OCI-LY1 (cell line): ENCODE measurements around the gene WDR41.
"Not testable (repeated sequence)": the region's sequence is repeated elsewhere in the genome, so short reads cannot be mapped to it uniquely, and the experiment has no call there.

Source experiments
- H2AFZ ChIP-seq: fragments of 200-600 bp; sonication (generic), shearing (Covaris generic); 2 replicates; pipeline ENCODE4 v1.6.0; 2014; ENCODE audit warnings: antibody characterized with exemption, mild to moderate bottlenecking, low read length
- H3F3A ChIP-seq: fragments of 200-600 bp; sonication (generic), shearing (Covaris generic); 2 replicates; pipeline ENCODE4 v1.6.0; 2014; ENCODE audit warnings: mild to moderate bottlenecking, antibody characterized with exemption, low read length, moderate library complexity; ENCODE audit not compliant: insufficient read depth
- H3K27ac ChIP-seq: fragments of 200-600 bp; sonication (generic); 2 replicates; pipeline ENCODE4 v1.5.1; 2014; ENCODE audit warnings: low read length, mixed run types, mild to moderate bottlenecking, low read depth; ENCODE audit not compliant: poor library complexity, severe bottlenecking
- H3K27me3 ChIP-seq: fragments of 200-600 bp; sonication (generic); 2 replicates; pipeline ENCODE4 v1.6.0; 2014; ENCODE audit warnings: antibody characterized with exemption, mild to moderate bottlenecking, low read length, moderate library complexity; ENCODE audit not compliant: insufficient read depth
- H3K36me3 ChIP-seq: fragments of 200-600 bp; sonication (generic); 2 replicates; pipeline ENCODE4 v1.6.1; 2014; ENCODE audit warnings: mild to moderate bottlenecking, antibody characterized with exemption, low read length, moderate library complexity, mixed read lengths; ENCODE audit not compliant: insufficient read depth
- H3K4me1 ChIP-seq: fragments of 200-600 bp; sonication (generic); 2 replicates; pipeline ENCODE4 v1.5.1; 2014; ENCODE audit warnings: mild to moderate bottlenecking, low read length, moderate library complexity; ENCODE audit not compliant: insufficient read depth, severe bottlenecking
- H3K4me2 ChIP-seq: fragments of 200-600 bp; sonication (generic), shearing (Covaris generic); 2 replicates; pipeline ENCODE4 v1.6.1; 2014; ENCODE audit warnings: low read length
- H3K4me3 ChIP-seq: fragments of 200-600 bp; sonication (generic); 2 replicates; pipeline ENCODE4 v1.5.1; 2014; ENCODE audit warnings: low read length, low read depth, mild to moderate bottlenecking, mixed read lengths; ENCODE audit not compliant: poor library complexity, severe bottlenecking
- H3K79me2 ChIP-seq: fragments of 200-600 bp; shearing (Covaris generic); 2 replicates; pipeline ENCODE4 v1.6.1; 2016; ENCODE audit warnings: mixed run types, low read length, mixed read lengths; ENCODE audit not compliant: insufficient read depth
- H3K9ac ChIP-seq: fragments of 200-600 bp; sonication (generic), shearing (Covaris generic); 2 replicates; pipeline ENCODE4 v1.6.1; 2014; ENCODE audit warnings: mild to moderate bottlenecking, low read length, mixed read lengths
- H3K9me2 ChIP-seq: fragments of 200-600 bp; sonication (generic), shearing (Covaris generic); 2 replicates; pipeline ENCODE4 v1.6.1; 2014; ENCODE audit warnings: low read depth, mild to moderate bottlenecking, low read length, mixed read lengths
- H3K9me3 ChIP-seq: fragments of 200-600 bp; shearing (Covaris generic); 2 replicates; pipeline ENCODE4 v1.6.1; 2014; ENCODE audit warnings: low read length, mixed read lengths
- H4K20me1 ChIP-seq: fragments of 200-600 bp; sonication (generic), shearing (Covaris generic); 2 replicates; pipeline ENCODE4 v1.6.0; 2016; ENCODE audit warnings: mild to moderate bottlenecking, low read length; ENCODE audit not compliant: insufficient read depth
- CTCF ChIP-seq: fragments of 200-600 bp; sonication (generic), shearing (Covaris generic); IDR thresholded peaks from 2 replicates; pipeline ENCODE4 v1.5.1; 2017; ENCODE audit warnings: mild to moderate bottlenecking, antibody characterized with exemption, low read length, moderate library complexity, mixed read lengths
- EZH2 ChIP-seq: fragments of 200-600 bp; sonication (generic), shearing (Covaris generic); IDR thresholded peaks from 2 replicates; pipeline ENCODE4 v1.8.0; 2017; ENCODE audit warnings: borderline replicate concordance, mixed run types, mild to moderate bottlenecking, antibody characterized with exemption, low read length, moderate library complexity, mixed read lengths

WDR41 gene

GRCh38 chr5:77492653-77493000 lies 511 bp upstream of the WDR41 start:
- Histone ChIP-seq H2AFZ (no peak overlapping the region), H3K79me2 (peaks cover 25% of the 10 kb centered on the region), H3K9ac (peak overlapping the region; percentile 32; the same call in 1 of the 2 replicates), H3K4me2 (peak overlapping the region; percentile 87), H3K9me2 (no peaks in the 10 kb centered on the region), H3K4me1 (peaks cover 21% of the 10 kb centered on the region), H3K9me3 (no peaks in the 10 kb centered on the region), H3K4me3 (peak overlapping the region; percentile 87), H4K20me1 (no peaks in the 10 kb centered on the region), H3K27ac (no peak overlapping the region), H3K36me3 (peaks cover 4% of the 10 kb centered on the region; the same call in 1 of the 2 replicates), H3K27me3 (no peaks in the 10 kb centered on the region), H3F3A (no peaks in the 10 kb centered on the region)
- TF ChIP-seq EZH2 (no peak), CTCF (no peak; the same call in 1 of the 2 replicates)

GRCh38 chr5:77490741-77491344 lies 1.3 kb downstream of the WDR41 start:
- not testable (repeated sequence) for H3K9me2 ChIP-seq, H2AFZ ChIP-seq, H3K9me3 ChIP-seq, H4K20me1 ChIP-seq, H3K27me3 ChIP-seq, H3F3A ChIP-seq
- Histone ChIP-seq H3K9ac (peak overlapping the region; percentile 86), H3K4me1 (peaks cover 21% of the 10 kb centered on the region), H3K79me2 (peaks cover 25% of the 10 kb centered on the region), H3K27ac (peak overlapping the region; percentile 86), H3K4me3 (peak overlapping the region; percentile 87), H3K4me2 (peak overlapping the region; percentile 87), H3K36me3 (peaks cover 20% of the 10 kb centered on the region)

- no peak overlapping the region for H3K9ac ChIP-seq
- peaks cover 62% of the 10 kb centered on the region for H3K36me3 ChIP-seq
- no peaks in the 10 kb centered on the region for H3F3A ChIP-seq
- H3K9me2 ChIP-seq, result no peaks in the 10 kb centered on the region
- no peak overlapping the region for H3K4me3 ChIP-seq
- H3K27ac ChIP-seq, result no peak overlapping the region
- peaks cover 18% of the 10 kb centered on the region for H3K4me1 ChIP-seq
- H3K9me3 ChIP-seq, result no peaks in the 10 kb centered on the region
- no peak overlapping the region for H2AFZ ChIP-seq
- TF ChIP-seq CTCF, result no peak
- no peak for TF ChIP-seq EZH2
- no peaks in the 10 kb centered on the region for H3K27me3 ChIP-seq
- no peak overlapping the region for H3K4me2 ChIP-seq
- H3K79me2 ChIP-seq, result peaks cover 25% of the 10 kb centered on the region
- no peaks in the 10 kb centered on the region for H4K20me1 ChIP-seq
These were observed 5.7 kb downstream of the WDR41 start for GRCh38 chr5:77486344-77486962.

- Histone ChIP-seq H3K9ac (no peak overlapping the region), H3K9me2 (no peaks in the 10 kb centered on the region), H3K4me2 (no peak overlapping the region), H3K79me2 (peaks cover 2% of the 10 kb centered on the region; the same call in 1 of the 2 replicates), H3K27ac (no peak overlapping the region), H3K4me1 (no peaks in the 10 kb centered on the region), H3K9me3 (no peaks in the 10 kb centered on the region), H3K36me3 (peaks cover 68% of the 10 kb centered on the region), H4K20me1 (no peaks in the 10 kb centered on the region), H3K4me3 (no peak overlapping the region), H3F3A (no peaks in the 10 kb centered on the region), H2AFZ (no peak overlapping the region), H3K27me3 (no peaks in the 10 kb centered on the region)
- no peak for TF ChIP-seq CTCF
- no peak for TF ChIP-seq EZH2
These were observed 8.4 kb downstream of the WDR41 start for GRCh38 chr5:77483682-77484081.

- not testable (repeated sequence) for H3K9me3 ChIP-seq, H3F3A ChIP-seq, H3K4me2 ChIP-seq, H3K27ac ChIP-seq, H3K4me3 ChIP-seq, H3K79me2 ChIP-seq, H3K4me1 ChIP-seq, H4K20me1 ChIP-seq, H3K36me3 ChIP-seq, H2AFZ ChIP-seq, H3K9ac ChIP-seq, H3K9me2 ChIP-seq, H3K27me3 ChIP-seq
These were observed 17.1 kb downstream of the WDR41 start for GRCh38 chr5:77475041-77475440.
